GM12875 (cell line): ENCODE results near the gene ROBO3.

Experiments used
- H3K4me3 ChIP-seq: one replicate; pipeline ENCODE4 v1.5.1; 2011; ENCODE audit warnings: low read depth, low read length, control low read depth
- TF ChIP-seq, protein P1 (sequence below): IDR thresholded peaks from 2 replicates; pipeline ENCODE4 v1.5.1; 2011; ENCODE audit warnings: low read depth, mild to moderate bottlenecking, control low read depth, inconsistent platforms, low read length, moderate library complexity, borderline replicate concordance; ENCODE audit not compliant: insufficient read depth

ROBO3 gene

DNA sequence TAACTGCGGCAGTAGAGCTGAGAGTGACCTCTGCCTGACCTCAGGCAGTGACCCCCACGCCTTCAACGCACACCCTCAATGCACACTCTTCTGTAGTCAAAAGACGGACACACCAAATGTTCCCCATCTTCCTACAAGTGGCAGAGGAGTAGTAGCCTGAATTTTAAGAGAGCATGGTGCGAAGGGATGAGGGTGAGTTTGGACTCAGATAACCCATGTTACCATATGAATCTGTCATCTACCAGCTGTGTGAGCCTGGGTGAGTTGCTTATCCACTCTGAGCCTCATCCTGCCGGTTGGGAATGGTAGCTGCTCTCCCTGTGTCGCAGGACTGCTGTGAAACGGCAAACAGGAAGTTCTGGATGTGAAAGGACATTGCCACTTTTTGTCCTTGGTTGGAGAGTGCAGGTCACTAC is 20.6 kb upstream of the ROBO3 start:
- no peak overlapping the region for H3K4me3 ChIP-seq
- TF ChIP-seq, protein P1, sequence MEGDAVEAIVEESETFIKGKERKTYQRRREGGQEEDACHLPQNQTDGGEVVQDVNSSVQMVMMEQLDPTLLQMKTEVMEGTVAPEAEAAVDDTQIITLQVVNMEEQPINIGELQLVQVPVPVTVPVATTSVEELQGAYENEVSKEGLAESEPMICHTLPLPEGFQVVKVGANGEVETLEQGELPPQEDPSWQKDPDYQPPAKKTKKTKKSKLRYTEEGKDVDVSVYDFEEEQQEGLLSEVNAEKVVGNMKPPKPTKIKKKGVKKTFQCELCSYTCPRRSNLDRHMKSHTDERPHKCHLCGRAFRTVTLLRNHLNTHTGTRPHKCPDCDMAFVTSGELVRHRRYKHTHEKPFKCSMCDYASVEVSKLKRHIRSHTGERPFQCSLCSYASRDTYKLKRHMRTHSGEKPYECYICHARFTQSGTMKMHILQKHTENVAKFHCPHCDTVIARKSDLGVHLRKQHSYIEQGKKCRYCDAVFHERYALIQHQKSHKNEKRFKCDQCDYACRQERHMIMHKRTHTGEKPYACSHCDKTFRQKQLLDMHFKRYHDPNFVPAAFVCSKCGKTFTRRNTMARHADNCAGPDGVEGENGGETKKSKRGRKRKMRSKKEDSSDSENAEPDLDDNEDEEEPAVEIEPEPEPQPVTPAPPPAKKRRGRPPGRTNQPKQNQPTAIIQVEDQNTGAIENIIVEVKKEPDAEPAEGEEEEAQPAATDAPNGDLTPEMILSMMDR, result no peak

- no peak overlapping the region for H3K4me3 ChIP-seq
- TF ChIP-seq, protein P1, result no peak
Observed at GRCh38 chr11:124846070-124846673, 19.1 kb upstream of the ROBO3 start.

DNA sequence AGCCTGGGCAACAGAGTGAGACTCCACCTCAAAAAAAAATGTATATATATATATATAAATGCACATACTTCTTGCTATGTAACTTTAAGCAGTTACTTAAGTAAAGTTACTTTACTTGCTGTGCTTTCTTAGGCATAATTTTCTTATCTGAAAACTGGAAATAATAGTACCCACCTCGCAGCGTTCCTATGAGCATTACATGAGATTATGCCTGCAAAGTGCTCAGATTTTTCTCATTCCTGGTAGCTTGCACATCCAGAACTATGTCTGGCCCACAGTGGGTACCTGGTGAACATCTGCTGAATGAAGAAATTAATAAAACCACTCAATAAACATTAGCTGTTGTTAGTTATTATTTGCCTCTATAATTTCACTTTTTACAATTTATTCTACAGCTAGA is 6.1 kb upstream of the ROBO3 start:
- TF ChIP-seq, protein P1, result no peak
- no peak overlapping the region for H3K4me3 ChIP-seq

GRCh38 chr11:124861670-124862069 is 3.6 kb upstream of the ROBO3 start:
- TF ChIP-seq, protein P1, result no peak
- H3K4me3 ChIP-seq, result no peak overlapping the region

- H3K4me3 ChIP-seq, result no peak overlapping the region
- TF ChIP-seq, protein P1, result no peak
Observed at GRCh38 chr11:124863137-124863825, 2.0 kb upstream of the ROBO3 start.

DNA sequence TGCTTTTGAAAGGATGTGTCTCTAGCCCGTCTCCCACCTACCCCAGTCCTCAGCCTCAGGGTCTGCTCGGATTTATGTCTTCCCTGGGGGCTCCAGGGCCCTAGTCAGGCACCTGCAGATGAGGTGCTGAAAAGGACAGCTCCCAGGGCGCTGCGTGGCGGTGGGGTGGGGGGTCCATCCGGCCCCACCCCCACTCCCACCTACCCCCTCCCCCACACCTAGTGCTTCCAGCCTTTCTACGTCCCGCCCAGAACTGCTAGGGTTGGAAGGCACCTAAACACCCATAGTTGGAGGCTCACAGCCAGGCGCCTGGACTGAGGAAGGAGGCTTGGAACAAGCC is 1.4 kb upstream of the ROBO3 start:
- no peak overlapping the region for H3K4me3 ChIP-seq
- TF ChIP-seq, protein P1, result no peak
